Psoas muscle (tissue), 8 donors: ENCODE data around the gene ALK. TPM values are rescaled to one million over a fixed set of nuclear protein-coding genes. Genes with fewer than 3 reads are reported as not detected.

Experiments used
- ATAC-seq, 4 donors: fragments of 200-7000 bp; cut with Tn5 transposase; one replicate each; pipeline ENCODE4 v1.9.1; 2020; ENCODE audit warnings: moderate library complexity in 3 of 4, mild to moderate bottlenecking in 2 of 4
- DNase-seq, 2 donors: peaks; one replicate each; pipeline ENCODE4 v3.0.0-alpha.2; 2020
- H3K27ac ChIP-seq: fragments of 200-600 bp; one replicate; pipeline ENCODE4 v1.8.0; 2022
- H3K27me3 ChIP-seq, 3 donors: fragments of 200-600 bp in 1 of 3; one replicate each; pipeline versions ENCODE4 v1.6.1 to v1.8.0; 2013 to 2022; ENCODE audit warnings: low read length in 2 of 3, mild to moderate bottlenecking in 2 of 3, moderate library complexity in 1 of 3; ENCODE audit not compliant: insufficient read depth in 3 of 3
- H3K36me3 ChIP-seq, 2 donors: fragments of 200-600 bp in 1 of 2; one replicate each; pipeline versions ENCODE4 v1.6.1 to v1.8.0; 2013 to 2022; ENCODE audit warnings: low read depth in 1 of 2, mild to moderate bottlenecking in 1 of 2, moderate library complexity in 1 of 2; ENCODE audit not compliant: insufficient read depth in 1 of 2
- H3K4me1 ChIP-seq: fragments of 200-600 bp; one replicate; pipeline ENCODE4 v1.8.0; 2022
- H3K4me3 ChIP-seq: fragments of 200-600 bp; one replicate; pipeline ENCODE4 v1.8.0; 2022; ENCODE audit warnings: mild to moderate bottlenecking
- H3K9me3 ChIP-seq: fragments of 200-600 bp; one replicate; pipeline ENCODE4 v1.8.0; 2022
- CTCF ChIP-seq: fragments of 200-600 bp; IDR thresholded peaks from one replicate; pipeline ENCODE4 v1.8.0; 2022; ENCODE audit warnings: antibody characterized with exemption
- WGBS, 3 donors: extraction: QIAGEN DNeasy Blood & Tissue Kit; methylation state at CpG; one replicate each; pipeline versions ENCODE4 v1.1.6 to v1.1.7; 2013; 5-methylcytosine and 5-hydroxymethylcytosine counted together
- intact Hi-C, 2 donors: fragments of 100-400 bp; cut with DNase I; formaldehyde crosslinking; loops; one replicate each; pipeline versions ENCODE4 v1.11.0 to v1.14.2; 2022
- polyA plus RNA-seq, 3 donors: library from polyadenylated mRNA; stranded (reverse); fragments of 200-250 nt; gene quantifications; one replicate each; pipeline ENCODE4 v1.2.3, GENCODE V29; 2013
- total RNA-seq, 4 donors: library from RNA; stranded (reverse); fragmentation: NEBNext Ultra II Directional in 2 of 4; extraction: Animal tissue kit (Norgen Biotek cat#: 25700) in 2 of 4; gene quantifications; one replicate each; pipeline versions ENCODE4 v1.2.1 to v1.2.4, GENCODE V29; 2021 to 2023
- donor health status: healthy with polysubstance abuse.
- donor health status: DM: no; HTN: no; CAD: no; lungs with moderate emphysema.
- donor health status: Bipolar disorder and iron deficiency.
- donor health status: healthy.
- donor health status: DM: yes; HTN: yes; CAD: no.
- donor health status: DM: no; HTN: no; CAD: no.
- donor health status: DM: no; HTN: no; CAD: no.
- donor health status: DM: yes; HTN: yes; CAD: no.

The ALK gene
- total and polyA plus RNA-seq, 7 donors: 0.03 to 0.32 (median 0.08) TPM; not detected in 2

DNA sequence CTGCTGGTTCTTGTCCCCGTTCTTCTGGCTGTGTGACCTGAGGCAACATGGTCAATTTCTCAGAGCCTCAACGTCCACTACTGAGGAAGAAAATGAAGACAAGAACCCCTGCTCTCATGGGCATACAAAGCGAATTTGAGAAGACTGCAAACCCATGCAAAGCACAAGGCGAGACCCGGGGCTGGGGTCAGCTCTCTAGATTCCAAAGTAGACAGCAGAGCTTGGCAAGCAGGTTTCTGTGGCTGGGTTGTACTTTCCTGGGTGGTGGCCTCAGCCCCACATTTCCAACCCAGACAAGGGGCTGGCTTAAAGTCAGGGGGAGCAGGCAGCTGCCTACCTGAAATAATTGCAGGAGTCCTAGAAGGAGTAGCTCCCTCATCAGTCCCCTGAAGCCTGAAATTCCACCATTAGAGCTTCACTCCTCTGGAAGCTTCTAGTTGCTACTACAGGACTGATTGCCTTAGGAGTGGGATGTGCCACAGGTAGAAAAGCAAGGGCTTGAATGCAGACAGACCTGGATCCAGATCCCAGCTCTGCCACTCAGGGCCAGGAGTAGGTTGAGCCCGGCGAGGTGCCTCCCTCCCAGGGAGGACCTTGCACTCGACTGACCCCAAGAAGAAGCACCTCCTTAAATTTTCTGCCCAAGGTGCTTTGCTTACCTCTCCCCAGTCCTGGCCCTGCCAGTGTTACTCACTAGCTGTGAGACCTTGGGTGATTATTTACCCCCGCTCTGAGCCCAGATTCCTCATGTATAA, 678.6 kb downstream of the ALK start:
- WGBS, 3 donors: 77 to 88% (median 79%) methylated on average over 9 of the region's 9 CpGs
- intact Hi-C loops: no loop called here
- no peak overlapping the region for H3K4me3 ChIP-seq
- H3K4me1 ChIP-seq: no peaks in the 10 kb centered on the region
- peaks cover 0 to 14% (median 3%) of the 10 kb centered on the region in 3 donors for H3K27me3 ChIP-seq
- DNase-seq (no peak), ATAC-seq (no peak)
- no peaks in the 10 kb centered on the region for H3K36me3 ChIP-seq
- TF ChIP-seq CTCF: no peak
- H3K27ac ChIP-seq: no peak overlapping the region
- H3K9me3 ChIP-seq: no peaks in the 10 kb centered on the region

DNA sequence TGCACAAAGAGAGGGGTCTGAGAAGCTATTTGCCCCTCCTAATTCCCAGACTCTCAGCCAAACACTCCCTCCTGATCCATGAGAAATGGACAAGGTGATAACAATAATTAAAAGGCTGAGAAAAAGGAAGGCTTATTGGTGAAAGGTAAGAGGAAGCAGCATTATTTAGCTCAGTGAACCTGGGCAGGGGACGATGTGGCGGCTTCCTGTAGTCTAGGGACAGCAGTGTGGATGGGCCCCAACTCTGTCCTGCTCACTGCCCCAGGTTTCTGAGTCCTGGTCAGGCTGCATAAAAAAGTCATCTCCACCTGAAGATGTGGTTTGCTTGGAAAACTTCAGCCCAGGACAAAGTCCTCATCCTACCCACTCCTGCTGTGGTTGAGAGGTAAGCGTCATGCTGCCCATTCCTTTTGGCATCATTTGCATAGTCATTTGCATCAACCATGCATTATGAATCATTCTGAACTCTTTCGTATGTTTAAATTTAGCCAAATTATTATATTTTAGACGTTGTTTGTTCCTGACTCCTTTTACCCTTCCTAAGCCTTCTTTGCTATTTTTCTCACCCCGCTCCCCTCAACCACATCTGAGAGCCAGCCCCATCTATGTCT, 679.3 kb downstream of the ALK start:
- ATAC-seq (no peak), DNase-seq (no peak)
- no peak overlapping the region for H3K27ac ChIP-seq
- H3K27me3 ChIP-seq: peaks cover 0 to 14% (median 3%) of the 10 kb centered on the region in 3 donors
- no peaks in the 10 kb centered on the region for H3K9me3 ChIP-seq
- no peak for TF ChIP-seq CTCF
- no peaks in the 10 kb centered on the region for H3K36me3 ChIP-seq
- H3K4me1 ChIP-seq: no peaks in the 10 kb centered on the region
- WGBS, 3 donors: 79 to 87% (median 85%) methylated on average over 6 of the region's 6 CpGs
- intact Hi-C loops: no loop called here
- no peak overlapping the region for H3K4me3 ChIP-seq

DNA sequence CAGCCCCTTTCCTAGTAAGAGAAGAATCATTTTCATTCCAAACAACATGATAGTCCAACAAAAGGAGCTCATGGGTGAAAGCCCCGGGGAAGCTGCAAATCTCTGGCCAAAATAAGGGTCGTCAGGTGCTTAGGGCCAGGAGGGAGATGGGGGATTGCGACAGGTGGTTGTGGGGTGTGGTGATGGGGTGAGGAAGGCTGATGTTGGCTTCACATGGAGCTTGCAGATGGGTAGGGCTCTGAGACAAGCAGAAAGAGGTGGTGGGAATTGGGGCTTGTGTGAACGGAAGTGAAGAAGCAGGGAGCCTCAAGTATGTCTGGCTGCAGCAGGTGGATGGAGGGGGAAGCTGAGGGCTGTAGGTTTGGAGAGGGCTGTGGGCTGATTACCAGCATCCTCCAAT, 680.0 kb downstream of the ALK start:
- Histone ChIP-seq H3K27me3 (peaks cover 0 to 14% (median 3%) of the 10 kb centered on the region in 3 donors), H3K9me3 (no peaks in the 10 kb centered on the region), H3K4me1 (no peaks in the 10 kb centered on the region), H3K36me3 (no peaks in the 10 kb centered on the region), H3K4me3 (no peak overlapping the region), H3K27ac (no peak overlapping the region)
- ATAC-seq: no peak
- 72 to 76% (median 73%) methylated on average over 4 of the region's 4 CpGs for WGBS, 3 donors
- intact Hi-C loops: no loop called here
- DNase-seq: no peak
- no peak for TF ChIP-seq CTCF

DNA sequence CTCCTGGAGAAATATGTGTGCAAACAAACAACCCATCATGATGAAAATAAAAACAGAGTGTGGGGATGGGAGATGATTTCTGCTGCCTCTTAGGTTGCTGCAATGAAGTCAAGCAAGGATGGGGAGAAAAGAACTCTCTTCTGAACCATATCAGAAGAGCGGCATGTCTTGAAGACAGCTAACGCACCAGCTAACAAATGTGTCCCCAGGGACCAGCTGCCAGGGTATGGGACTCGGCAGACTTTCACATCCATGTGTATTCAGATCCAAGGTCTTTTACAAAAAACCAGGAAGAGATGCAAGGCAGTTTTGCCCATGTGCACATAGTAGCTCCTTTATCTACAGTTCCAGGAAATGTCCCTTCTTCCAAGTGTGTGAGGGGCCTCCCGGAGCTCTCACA, 680.8 kb downstream of the ALK start:
- H3K27me3 ChIP-seq: peaks cover 0 to 14% (median 6%) of the 10 kb centered on the region in 3 donors
- ATAC-seq (no peak), DNase-seq (no peak)
- no peaks in the 10 kb centered on the region for H3K36me3 ChIP-seq
- intact Hi-C loops: no loop called here
- no peak for TF ChIP-seq CTCF
- WGBS, 3 donors: 49 to 64% (median 50%) methylated on average over 4 of the region's 4 CpGs
- no peak overlapping the region for H3K4me3 ChIP-seq
- no peak overlapping the region for H3K27ac ChIP-seq
- H3K4me1 ChIP-seq: no peaks in the 10 kb centered on the region
- no peaks in the 10 kb centered on the region for H3K9me3 ChIP-seq
